ENCODE measurements around the gene OBP2A. TPM values are rescaled to one million over a fixed set of nuclear protein-coding genes. Genes with fewer than 3 reads are reported as not detected.

The OBP2A gene
- total and polyA plus RNA-seq, 3 donors from 2014 or later, result 11.8 to 19.0 (median 13.9) TPM

GRCh38 chr9:135555203-135555602 lies 9.3 kb downstream of the OBP2A start:
- 87 to 92% methylated on average over 5 of the region's 5 CpGs for WGBS, 2 donors
- DNase-seq, result no peak
- no peak overlapping the region for H3K4me3 ChIP-seq
- no peaks in the 10 kb centered on the region for H3K9me3 ChIP-seq
- intact Hi-C loops (cut with DNase I; ENCODE audit: low total_unique reads), result no loop called here
- TF ChIP-seq POLR2A (IDR thresholded peaks at IDR 0.05) (no peak), CTCF (IDR thresholded peaks at IDR 0.05) (no peak)
- no peaks in the 10 kb centered on the region for H3K4me1 ChIP-seq
- H3K27me3 ChIP-seq, result no peaks in the 10 kb centered on the region
- no peak overlapping the region for H3K27ac ChIP-seq
- no peaks in the 10 kb centered on the region for H3K36me3 ChIP-seq (ENCODE audit: low read depth, missing control alignments)

GRCh38 chr9:135555910-135556309 lies 10.0 kb downstream of the OBP2A start:
- 76 to 78% methylated on average over 16 of the region's 16 CpGs for WGBS, 2 donors
- TF ChIP-seq POLR2A (IDR thresholded peaks at IDR 0.05), result no peak
- TF ChIP-seq CTCF (IDR thresholded peaks at IDR 0.05), result no peak

GRCh38 chr9:135559606-135560005 lies 13.7 kb downstream of the OBP2A start:
- 49 to 53% methylated on average over 11 of the region's 11 CpGs for WGBS, 2 donors

More at GRCh38 chr9:135555910-135556309, 10.0 kb downstream of the OBP2A start:
- Histone ChIP-seq H3K36me3 (ENCODE audit: low read depth, missing control alignments) (no peaks in the 10 kb centered on the region), H3K4me1 (no peaks in the 10 kb centered on the region), H3K27ac (no peak overlapping the region), H3K4me3 (no peak overlapping the region), H3K9me3 (no peaks in the 10 kb centered on the region), H3K27me3 (no peaks in the 10 kb centered on the region)
- intact Hi-C loops (cut with DNase I; ENCODE audit: low total_unique reads), result no loop called here
- no peak for DNase-seq

GRCh38 chr9:135561391-135562234 lies 15.7 kb downstream of the OBP2A start, which contains the start of gene PAEP:
PAEP (plus strand) TSS chr9:135561756.
- no peak within 1 kb of the TSS for H3K27ac ChIP-seq
- DNase-seq, result no peak
- H3K9me3 ChIP-seq, result no peaks in the 10 kb centered on the region
- no peaks in the 10 kb centered on the region for H3K4me1 ChIP-seq
- H3K36me3 ChIP-seq (ENCODE audit: low read depth, missing control alignments), result no peaks in the 10 kb centered on the region
- H3K27me3 ChIP-seq, result no peaks in the 10 kb centered on the region
- no peak within 1 kb of the TSS for H3K4me3 ChIP-seq
- 90 to 95% methylated on average over 9 to 20 of the region's 20 CpGs for WGBS, 2 donors
- TF ChIP-seq POLR2A (IDR thresholded peaks at IDR 0.05), result no peak
- TF ChIP-seq CTCF (IDR thresholded peaks at IDR 0.05), result no peak
- intact Hi-C loops (cut with DNase I; ENCODE audit: low total_unique reads), result no loop called here

More at GRCh38 chr9:135559606-135560005, 13.7 kb downstream of the OBP2A start:
- no peak overlapping the region for H3K4me3 ChIP-seq
- no peak overlapping the region for H3K27ac ChIP-seq
- no peaks in the 10 kb centered on the region for H3K36me3 ChIP-seq (ENCODE audit: low read depth, missing control alignments)
- H3K27me3 ChIP-seq, result no peaks in the 10 kb centered on the region
- intact Hi-C loops (cut with DNase I; ENCODE audit: low total_unique reads), result no loop called here
- TF ChIP-seq POLR2A (IDR thresholded peaks at IDR 0.05), result no peak
- no peak for TF ChIP-seq CTCF (IDR thresholded peaks at IDR 0.05)
- no peak for DNase-seq
- H3K9me3 ChIP-seq, result no peaks in the 10 kb centered on the region
- H3K4me1 ChIP-seq, result no peaks in the 10 kb centered on the region
